Measurements from ENCODE around the gene EPHB1.

EPHB1 gene

GRCh38 chr3:134900482-134900881 lies 105.4 kb downstream of the EPHB1 start:
- in situ Hi-C loops (cut with HindIII; ENCODE audit: low sequenced_read_pairs), result no loop called here
- no peak overlapping the region for H3K4me3 ChIP-seq (ENCODE audit: low read depth, low read length)
- no peak for TF ChIP-seq CTCF (IDR thresholded peaks at IDR 0.05; ENCODE audit: low read depth, low read length)
- no peak for DNase-seq (ENCODE audit: low read depth, low spot score)

- in situ Hi-C loops (cut with HindIII; ENCODE audit: low sequenced_read_pairs), result no loop called here
- no peak overlapping the region for H3K4me3 ChIP-seq (ENCODE audit: low read depth, low read length)
- no peak for TF ChIP-seq CTCF (IDR thresholded peaks at IDR 0.05; ENCODE audit: low read depth, low read length)
- no peak for DNase-seq (ENCODE audit: low read depth, low spot score)
Measured at GRCh38 chr3:134901461-134901860, 106.4 kb downstream of the EPHB1 start.

- in situ Hi-C loops (cut with HindIII; ENCODE audit: low sequenced_read_pairs), result no loop called here
- TF ChIP-seq CTCF (IDR thresholded peaks at IDR 0.05; ENCODE audit: low read depth, low read length), result no peak
- no peak for DNase-seq (ENCODE audit: low read depth, low spot score)
- H3K4me3 ChIP-seq (ENCODE audit: low read depth, low read length), result no peak overlapping the region
Measured at GRCh38 chr3:134903837-134904236, 108.8 kb downstream of the EPHB1 start.

- DNase-seq (ENCODE audit: low read depth, low spot score), result no peak
- in situ Hi-C loops (cut with HindIII; ENCODE audit: low sequenced_read_pairs), result no loop called here
- TF ChIP-seq CTCF (IDR thresholded peaks at IDR 0.05; ENCODE audit: low read depth, low read length), result no peak
- H3K4me3 ChIP-seq (ENCODE audit: low read depth, low read length), result no peak overlapping the region
Measured at GRCh38 chr3:134904241-134904771, 109.2 kb downstream of the EPHB1 start.

GRCh38 chr3:134904776-134905646 lies 110.0 kb downstream of the EPHB1 start:
- no peak overlapping the region for H3K4me3 ChIP-seq (ENCODE audit: low read depth, low read length)
- in situ Hi-C loops (cut with HindIII; ENCODE audit: low sequenced_read_pairs), result no loop called here
- no peak for DNase-seq (ENCODE audit: low read depth, low spot score)
- TF ChIP-seq CTCF (IDR thresholded peaks at IDR 0.05; ENCODE audit: low read depth, low read length), result no peak

- no peak for DNase-seq (ENCODE audit: low read depth, low spot score)
- no peak for TF ChIP-seq CTCF (IDR thresholded peaks at IDR 0.05; ENCODE audit: low read depth, low read length)
- in situ Hi-C loops (cut with HindIII; ENCODE audit: low sequenced_read_pairs), result no loop called here
Measured at GRCh38 chr3:134905647-134905935, 110.5 kb downstream of the EPHB1 start.

More at GRCh38 chr3:134905647-134905935, 110.5 kb downstream of the EPHB1 start:
- no peak overlapping the region for H3K4me3 ChIP-seq (ENCODE audit: low read depth, low read length)

All from astrocyte of the spinal cord (primary cell).